WTC11 (cell line): Measurements from ENCODE around the gene RGS9BP.

Source experiments
- NR2C2 ChIP-seq: sonication (generic); formaldehyde crosslinking; IDR thresholded peaks from 2 replicates; pipeline ENCODE4 v1.8.0; 2022; ENCODE audit warnings: mild to moderate bottlenecking, missing genetic modification reagents
- TF ChIP-seq, protein P1 (sequence below): fragments of 200-600 bp; IDR thresholded peaks from 2 replicates; pipeline ENCODE4 v1.8.0; 2022; ENCODE audit warnings: antibody characterized with exemption
- TF ChIP-seq, protein P2 (sequence below): sonication (generic); formaldehyde crosslinking; conservative IDR thresholded peaks from 2 replicates; pipeline ENCODE4 v1.8.1; 2022; ENCODE audit warnings: mild to moderate bottlenecking, missing genetic modification reagents
- TF ChIP-seq, protein P3 (sequence below): sonication (generic); formaldehyde crosslinking; IDR thresholded peaks from 2 replicates; pipeline ENCODE4 v1.8.1; 2023; ENCODE audit warnings: mild to moderate bottlenecking, missing genetic modification reagents

DNA sequence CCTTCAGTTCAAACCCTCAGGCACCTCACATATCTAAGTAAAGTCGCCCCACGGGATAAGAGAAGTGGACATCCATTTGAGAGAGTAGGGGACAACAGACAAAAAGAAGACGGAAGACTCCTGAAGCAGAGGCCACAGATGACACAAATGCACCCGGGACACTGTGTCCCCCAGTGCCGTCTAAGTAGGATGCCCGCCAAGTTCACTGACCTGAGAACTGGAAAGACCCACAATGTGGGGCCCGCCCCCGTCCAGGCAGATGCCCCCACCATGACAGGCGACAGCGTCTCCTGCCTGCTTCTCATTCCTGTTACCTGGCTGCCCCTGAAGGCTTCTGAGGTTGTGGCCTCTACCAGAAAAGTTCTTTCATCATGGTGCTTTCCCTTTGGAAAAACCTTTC lies 17.6 kb upstream of the RGS9BP start:
- TF ChIP-seq, protein P1, sequence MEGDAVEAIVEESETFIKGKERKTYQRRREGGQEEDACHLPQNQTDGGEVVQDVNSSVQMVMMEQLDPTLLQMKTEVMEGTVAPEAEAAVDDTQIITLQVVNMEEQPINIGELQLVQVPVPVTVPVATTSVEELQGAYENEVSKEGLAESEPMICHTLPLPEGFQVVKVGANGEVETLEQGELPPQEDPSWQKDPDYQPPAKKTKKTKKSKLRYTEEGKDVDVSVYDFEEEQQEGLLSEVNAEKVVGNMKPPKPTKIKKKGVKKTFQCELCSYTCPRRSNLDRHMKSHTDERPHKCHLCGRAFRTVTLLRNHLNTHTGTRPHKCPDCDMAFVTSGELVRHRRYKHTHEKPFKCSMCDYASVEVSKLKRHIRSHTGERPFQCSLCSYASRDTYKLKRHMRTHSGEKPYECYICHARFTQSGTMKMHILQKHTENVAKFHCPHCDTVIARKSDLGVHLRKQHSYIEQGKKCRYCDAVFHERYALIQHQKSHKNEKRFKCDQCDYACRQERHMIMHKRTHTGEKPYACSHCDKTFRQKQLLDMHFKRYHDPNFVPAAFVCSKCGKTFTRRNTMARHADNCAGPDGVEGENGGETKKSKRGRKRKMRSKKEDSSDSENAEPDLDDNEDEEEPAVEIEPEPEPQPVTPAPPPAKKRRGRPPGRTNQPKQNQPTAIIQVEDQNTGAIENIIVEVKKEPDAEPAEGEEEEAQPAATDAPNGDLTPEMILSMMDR: no peak
- TF ChIP-seq NR2C2 (CRISPR knock-in tag): no peak
- TF ChIP-seq, protein P2, sequence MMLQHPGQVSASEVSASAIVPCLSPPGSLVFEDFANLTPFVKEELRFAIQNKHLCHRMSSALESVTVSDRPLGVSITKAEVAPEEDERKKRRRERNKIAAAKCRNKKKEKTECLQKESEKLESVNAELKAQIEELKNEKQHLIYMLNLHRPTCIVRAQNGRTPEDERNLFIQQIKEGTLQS (CRISPR knock-in tag): no peak
- TF ChIP-seq, protein P3, sequence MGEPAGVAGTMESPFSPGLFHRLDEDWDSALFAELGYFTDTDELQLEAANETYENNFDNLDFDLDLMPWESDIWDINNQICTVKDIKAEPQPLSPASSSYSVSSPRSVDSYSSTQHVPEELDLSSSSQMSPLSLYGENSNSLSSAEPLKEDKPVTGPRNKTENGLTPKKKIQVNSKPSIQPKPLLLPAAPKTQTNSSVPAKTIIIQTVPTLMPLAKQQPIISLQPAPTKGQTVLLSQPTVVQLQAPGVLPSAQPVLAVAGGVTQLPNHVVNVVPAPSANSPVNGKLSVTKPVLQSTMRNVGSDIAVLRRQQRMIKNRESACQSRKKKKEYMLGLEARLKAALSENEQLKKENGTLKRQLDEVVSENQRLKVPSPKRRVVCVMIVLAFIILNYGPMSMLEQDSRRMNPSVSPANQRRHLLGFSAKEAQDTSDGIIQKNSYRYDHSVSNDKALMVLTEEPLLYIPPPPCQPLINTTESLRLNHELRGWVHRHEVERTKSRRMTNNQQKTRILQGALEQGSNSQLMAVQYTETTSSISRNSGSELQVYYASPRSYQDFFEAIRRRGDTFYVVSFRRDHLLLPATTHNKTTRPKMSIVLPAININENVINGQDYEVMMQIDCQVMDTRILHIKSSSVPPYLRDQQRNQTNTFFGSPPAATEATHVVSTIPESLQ: no peak
